Measurements from ENCODE around the gene HIGD2A.
A peak's percentile ranks its signal among the peaks of the same experiment; 100 is the strongest.

Gene HIGD2A

GRCh38 chr5:176360894-176361436, 27.6 kb upstream of the HIGD2A start:
- Mint-ChIP-seq H3K4me3 (peak overlapping the region; percentile 92), H3K36me3 (ENCODE audit: insufficient read depth) (peaks cover 35% of the 10 kb centered on the region), H3K4me1 (peaks cover 19% of the 10 kb centered on the region), H3K27me3 (no peaks in the 10 kb centered on the region), H3K27ac (ENCODE audit: low read depth) (peak overlapping the region; percentile 91), H3K9me3 (no peaks in the 10 kb centered on the region)
- no peak for ATAC-seq (replicated peaks; ENCODE audit: extremely low read depth, poor library complexity, severe bottlenecking)
- no peak for DNase-seq (ENCODE audit: low spot score in 2 of 2)

GRCh38 chr5:176361437-176362232, 26.9 kb upstream of the HIGD2A start, which contains the start of gene KIAA1191:
Gene KIAA1191 (minus strand): TSS chr5:176361764. CDS start chr5:176359508, 2,256 bp downstream.
- Mint-ChIP-seq H3K9me3 (no peaks in the 10 kb centered on the region), H3K36me3 (ENCODE audit: insufficient read depth) (peaks cover 30% of the 10 kb centered on the region), H3K27me3 (no peaks in the 10 kb centered on the region), H3K4me3 (peak within 1 kb of the TSS; percentile 92), H3K27ac (ENCODE audit: low read depth) (peak within 1 kb of the TSS; percentile 91), H3K4me1 (peaks cover 22% of the 10 kb centered on the region)
- ATAC-seq (replicated peaks; ENCODE audit: extremely low read depth, poor library complexity, severe bottlenecking) (peak; percentile 89), DNase-seq (ENCODE audit: low spot score in 2 of 2) (peak; percentile 84 to 93)

- H3K9me3 Mint-ChIP-seq, result no peaks in the 10 kb centered on the region
- H3K4me1 Mint-ChIP-seq, result peaks cover 23% of the 10 kb centered on the region
- peaks cover 29% of the 10 kb centered on the region for H3K36me3 Mint-ChIP-seq (ENCODE audit: insufficient read depth)
- peak overlapping the region; percentile 92 for H3K4me3 Mint-ChIP-seq
- ATAC-seq (replicated peaks; ENCODE audit: extremely low read depth, poor library complexity, severe bottlenecking) (no peak), DNase-seq (ENCODE audit: low spot score in 2 of 2) (no peak)
- H3K27me3 Mint-ChIP-seq, result no peaks in the 10 kb centered on the region
- H3K27ac Mint-ChIP-seq (ENCODE audit: low read depth), result peak overlapping the region; percentile 91
These were observed 26.4 kb upstream of the HIGD2A start for GRCh38 chr5:176362233-176362490.

DNA sequence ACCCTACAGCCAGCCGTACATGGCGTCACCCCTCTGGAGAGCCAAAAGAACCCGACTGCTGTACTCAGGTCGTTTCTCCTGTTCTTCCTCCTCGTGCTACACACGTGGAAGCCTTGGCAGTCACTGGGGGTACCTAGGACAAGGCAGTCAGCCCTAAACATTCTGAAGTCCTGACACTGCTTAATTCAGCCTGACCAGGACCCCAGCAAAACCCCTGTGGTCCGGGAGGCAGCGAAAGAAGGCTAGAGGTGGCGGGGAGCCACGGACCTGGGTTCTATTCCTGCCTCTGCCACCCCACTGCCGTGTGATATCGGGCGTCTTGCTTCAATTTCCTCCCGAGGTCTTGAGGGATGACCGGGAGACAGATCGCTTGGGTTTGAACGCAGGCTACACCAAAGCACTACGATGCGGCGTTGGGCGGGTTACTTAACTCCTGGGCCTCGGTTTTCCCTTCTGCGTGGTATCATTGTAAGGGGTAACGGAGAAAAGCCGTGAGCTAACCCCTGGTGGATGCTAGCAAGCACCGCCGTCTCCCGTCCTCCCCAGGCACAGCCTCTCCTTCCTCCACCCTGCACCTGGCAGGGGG, 23.7 kb upstream of the HIGD2A start:
- no peak for DNase-seq (ENCODE audit: low spot score in 2 of 2)
- Mint-ChIP-seq H3K9me3 (no peaks in the 10 kb centered on the region), H3K4me3 (peak overlapping the region; percentile 79), H3K36me3 (ENCODE audit: insufficient read depth) (peaks cover 13% of the 10 kb centered on the region), H3K27ac (ENCODE audit: low read depth) (peak overlapping the region; percentile 25), H3K4me1 (peaks cover 20% of the 10 kb centered on the region), H3K27me3 (no peaks in the 10 kb centered on the region)
- no peak for ATAC-seq (replicated peaks; ENCODE audit: extremely low read depth, poor library complexity, severe bottlenecking)

GRCh38 chr5:176365351-176366231, 23.0 kb upstream of the HIGD2A start, which contains the start of gene ARL10:
Gene ARL10 (plus strand): TSS chr5:176365487. CDS start chr5:176365564, 77 bp downstream.
- DNase-seq (ENCODE audit: low spot score in 2 of 2) (no peak), ATAC-seq (replicated peaks; ENCODE audit: extremely low read depth, poor library complexity, severe bottlenecking) (no peak)
- H3K27ac Mint-ChIP-seq (ENCODE audit: low read depth), result peak within 1 kb of the TSS; percentile 64
- peaks cover 13% of the 10 kb centered on the region for H3K36me3 Mint-ChIP-seq (ENCODE audit: insufficient read depth)
- H3K4me1 Mint-ChIP-seq, result peaks cover 20% of the 10 kb centered on the region
- no peaks in the 10 kb centered on the region for H3K9me3 Mint-ChIP-seq
- H3K27me3 Mint-ChIP-seq, result no peaks in the 10 kb centered on the region
- peak within 1 kb of the TSS; percentile 79 for H3K4me3 Mint-ChIP-seq

GRCh38 chr5:176366232-176366894, 22.2 kb upstream of the HIGD2A start:
- ATAC-seq (replicated peaks; ENCODE audit: extremely low read depth, poor library complexity, severe bottlenecking) (no peak), DNase-seq (ENCODE audit: low spot score in 2 of 2) (no peak)
- peaks cover 14% of the 10 kb centered on the region for H3K4me1 Mint-ChIP-seq
- peak overlapping the region; percentile 64 for H3K27ac Mint-ChIP-seq (ENCODE audit: low read depth)
- H3K9me3 Mint-ChIP-seq, result no peaks in the 10 kb centered on the region
- H3K4me3 Mint-ChIP-seq, result peak overlapping the region; percentile 79
- H3K27me3 Mint-ChIP-seq, result no peaks in the 10 kb centered on the region
- peaks cover 11% of the 10 kb centered on the region for H3K36me3 Mint-ChIP-seq (ENCODE audit: insufficient read depth)

DNA sequence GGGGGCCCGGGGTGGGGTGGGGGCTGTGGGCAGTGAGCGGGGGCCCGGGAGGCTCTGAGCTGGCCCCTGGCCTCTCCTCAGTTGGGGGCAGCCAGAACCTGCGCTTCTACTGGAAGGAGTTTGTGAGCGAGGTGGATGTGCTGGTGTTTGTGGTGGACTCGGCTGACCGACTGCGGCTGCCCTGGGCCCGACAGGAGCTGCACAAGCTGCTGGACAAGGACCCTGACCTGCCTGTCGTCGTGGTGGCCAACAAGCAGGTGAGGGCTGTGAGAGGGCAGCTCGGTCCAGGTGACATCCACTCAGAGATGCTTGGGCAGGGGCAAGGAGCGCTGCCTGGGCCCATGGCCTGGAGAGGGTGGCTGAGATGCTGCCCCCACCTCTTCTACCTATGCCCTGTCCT, 19.8 kb upstream of the HIGD2A start:
- H3K27ac Mint-ChIP-seq (ENCODE audit: low read depth), result no peak overlapping the region
- H3K4me3 Mint-ChIP-seq, result no peak overlapping the region
- H3K27me3 Mint-ChIP-seq, result no peaks in the 10 kb centered on the region
- ATAC-seq (replicated peaks; ENCODE audit: extremely low read depth, poor library complexity, severe bottlenecking), result no peak
- DNase-seq (ENCODE audit: low spot score in 2 of 2), result no peak
- peaks cover 8% of the 10 kb centered on the region for H3K36me3 Mint-ChIP-seq (ENCODE audit: insufficient read depth)
- H3K4me1 Mint-ChIP-seq, result peaks cover 14% of the 10 kb centered on the region
- no peaks in the 10 kb centered on the region for H3K9me3 Mint-ChIP-seq

DNA sequence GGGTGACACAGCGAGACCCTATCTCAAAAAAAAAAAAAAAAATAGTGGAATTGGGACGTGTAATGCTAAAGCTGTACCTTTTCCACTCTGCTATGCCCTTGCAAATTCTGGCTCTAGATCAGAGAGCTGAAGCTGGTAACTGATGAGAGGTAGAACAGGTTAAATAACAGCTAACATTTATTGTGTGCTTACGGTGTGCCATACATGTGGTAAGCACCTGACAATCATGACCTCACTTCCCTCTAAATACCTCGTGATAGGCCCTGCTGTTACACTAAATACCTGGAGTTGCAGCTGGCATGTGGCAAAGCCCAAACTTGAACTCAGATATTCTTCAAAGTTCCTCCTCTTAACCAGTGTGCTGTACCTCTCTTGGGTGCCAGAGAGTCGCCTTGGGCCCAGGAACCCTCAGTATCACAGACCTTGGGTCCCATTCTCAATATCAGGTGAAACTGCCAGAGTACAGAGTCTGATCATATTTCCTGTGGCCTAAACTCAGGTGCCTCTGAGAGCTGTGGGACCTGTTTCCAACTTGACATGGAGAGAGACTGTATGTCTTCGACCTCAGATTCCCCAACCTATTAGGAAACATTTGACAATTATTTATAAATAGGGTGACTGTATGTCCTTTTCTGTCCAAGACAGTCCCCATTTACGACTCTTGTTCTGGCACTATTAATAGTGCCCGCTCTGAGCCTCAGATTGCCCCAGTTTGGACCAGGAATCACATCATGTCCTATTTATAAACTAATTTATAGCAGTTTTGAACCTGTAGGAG, 18.4 kb upstream of the HIGD2A start:
- Mint-ChIP-seq H3K27ac (ENCODE audit: low read depth) (no peak overlapping the region), H3K4me3 (no peak overlapping the region)

DNA sequence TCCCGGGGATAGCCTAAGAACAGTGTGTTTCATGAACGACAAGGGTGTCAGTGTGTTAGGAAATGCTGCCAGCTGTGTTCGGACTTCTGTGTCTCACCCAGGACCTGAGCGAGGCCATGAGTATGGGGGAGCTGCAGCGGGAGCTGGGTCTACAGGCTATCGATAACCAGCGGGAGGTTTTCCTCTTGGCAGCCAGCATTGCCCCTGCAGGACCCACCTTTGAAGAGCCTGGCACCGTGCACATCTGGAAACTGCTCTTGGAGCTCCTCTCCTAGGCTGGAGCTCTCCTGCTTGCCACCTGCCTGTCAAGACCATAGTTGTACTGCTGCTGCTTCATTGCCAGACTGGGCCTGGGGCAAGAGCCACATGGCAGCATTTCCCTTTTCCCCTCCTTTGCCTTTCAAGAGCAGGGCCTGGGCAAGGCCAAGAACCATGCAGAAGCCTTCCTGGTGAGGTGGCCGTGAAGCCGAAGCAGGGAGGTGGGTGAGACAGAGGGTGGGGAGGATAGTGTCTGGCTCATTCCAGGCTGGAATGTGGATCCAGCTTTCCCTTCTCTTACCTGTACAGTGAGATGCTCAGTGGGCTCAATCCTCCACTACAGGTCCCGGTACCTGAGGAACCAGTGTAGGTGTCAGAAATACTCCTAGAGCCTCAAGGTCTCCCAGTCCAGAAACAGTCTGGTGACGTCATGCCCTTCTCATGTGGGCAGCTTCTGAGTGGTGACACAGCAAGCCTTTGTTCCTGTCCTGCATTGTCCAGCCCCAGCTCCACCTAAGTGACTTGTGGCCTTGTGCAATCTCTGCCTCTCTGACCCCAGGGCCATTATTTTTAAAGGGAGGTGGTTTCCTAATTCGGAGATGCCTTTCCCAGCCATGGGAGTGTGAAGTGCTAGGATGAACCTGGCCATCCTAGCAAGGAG, 16.7 kb upstream of the HIGD2A start:
- ATAC-seq (replicated peaks; ENCODE audit: extremely low read depth, poor library complexity, severe bottlenecking), result no peak
- H3K27me3 Mint-ChIP-seq, result no peaks in the 10 kb centered on the region
- peaks cover 9% of the 10 kb centered on the region for H3K4me1 Mint-ChIP-seq
- H3K36me3 Mint-ChIP-seq (ENCODE audit: insufficient read depth), result peaks cover 6% of the 10 kb centered on the region
- H3K4me3 Mint-ChIP-seq, result no peak overlapping the region
- H3K27ac Mint-ChIP-seq (ENCODE audit: low read depth), result no peak overlapping the region
- DNase-seq (ENCODE audit: low spot score in 2 of 2), result no peak
- no peaks in the 10 kb centered on the region for H3K9me3 Mint-ChIP-seq

More for the DNA sequence above, 18.4 kb upstream of the HIGD2A start:
- Mint-ChIP-seq H3K36me3 (ENCODE audit: insufficient read depth) (peaks cover 9% of the 10 kb centered on the region), H3K27me3 (no peaks in the 10 kb centered on the region), H3K9me3 (no peaks in the 10 kb centered on the region), H3K4me1 (peaks cover 14% of the 10 kb centered on the region)
- ATAC-seq (replicated peaks; ENCODE audit: extremely low read depth, poor library complexity, severe bottlenecking), result no peak
- no peak for DNase-seq (ENCODE audit: low spot score in 2 of 2)

- H3K36me3 Mint-ChIP-seq (ENCODE audit: insufficient read depth), result peaks cover 6% of the 10 kb centered on the region
- H3K4me1 Mint-ChIP-seq, result no peaks in the 10 kb centered on the region
- no peak overlapping the region for H3K27ac Mint-ChIP-seq (ENCODE audit: low read depth)
- H3K9me3 Mint-ChIP-seq, result no peaks in the 10 kb centered on the region
- no peak for DNase-seq (ENCODE audit: low spot score in 2 of 2)
- no peaks in the 10 kb centered on the region for H3K27me3 Mint-ChIP-seq
- ATAC-seq (replicated peaks; ENCODE audit: extremely low read depth, poor library complexity, severe bottlenecking), result no peak
- no peak overlapping the region for H3K4me3 Mint-ChIP-seq
These were observed 15.3 kb upstream of the HIGD2A start for GRCh38 chr5:176373100-176373818.

All from central memory CD8-positive, alpha-beta T cell (primary cell).